Measurements from ENCODE around the gene TFAP2D.

TFAP2D gene

GRCh38 chr6:50713226-50713625, at the start of gene TFAP2D:
TSS of gene TFAP2D (plus strand) at chr6:50713526. CDS start at chr6:50714056, 530 bp downstream.
- DNase-seq (ENCODE audit: low read depth): no peak

GRCh38 chr6:50663806-50664205, 49.5 kb upstream of the TFAP2D start:
- DNase-seq (ENCODE audit: low read depth): no peak

GRCh38 chr6:50666089-50666488, 47.2 kb upstream of the TFAP2D start:
- no peak for DNase-seq (ENCODE audit: low read depth)

GRCh38 chr6:50681213-50681824, 32.0 kb upstream of the TFAP2D start:
- DNase-seq (ENCODE audit: low read depth): no peak

- no peak for DNase-seq (ENCODE audit: low read depth)
Measured at GRCh38 chr6:50689210-50689609, 24.1 kb upstream of the TFAP2D start.

GRCh38 chr6:50691814-50692495, 21.4 kb upstream of the TFAP2D start:
- DNase-seq (ENCODE audit: low read depth): no peak

- DNase-seq (ENCODE audit: low read depth): no peak
Measured at GRCh38 chr6:50698546-50698945, 14.8 kb upstream of the TFAP2D start.

GRCh38 chr6:50699051-50699775, 14.1 kb upstream of the TFAP2D start:
- no peak for DNase-seq (ENCODE audit: low read depth)

GRCh38 chr6:50706575-50706974, 6.8 kb upstream of the TFAP2D start:
- DNase-seq (ENCODE audit: low read depth): no peak

- no peak for DNase-seq (ENCODE audit: low read depth)
Measured at GRCh38 chr6:50707191-50707590, 6.1 kb upstream of the TFAP2D start.

- DNase-seq (ENCODE audit: low read depth): no peak
Measured at GRCh38 chr6:50707652-50708300, 5.5 kb upstream of the TFAP2D start.

- DNase-seq (ENCODE audit: low read depth): no peak
Measured at GRCh38 chr6:50708664-50709365, 4.5 kb upstream of the TFAP2D start.

GRCh38 chr6:50709366-50709734, 4.0 kb upstream of the TFAP2D start:
- DNase-seq (ENCODE audit: low read depth): no peak

- DNase-seq (ENCODE audit: low read depth): no peak
Measured at GRCh38 chr6:50711686-50712085, 1.6 kb upstream of the TFAP2D start.

- no peak for DNase-seq (ENCODE audit: low read depth)
Measured at GRCh38 chr6:50712291-50712690, 1.0 kb upstream of the TFAP2D start.

GRCh38 chr6:50713977-50714486, 706 bp downstream of the TFAP2D start:
- no peak for DNase-seq (ENCODE audit: low read depth)

GRCh38 chr6:50714487-50715379, 1.4 kb downstream of the TFAP2D start:
- no peak for DNase-seq (ENCODE audit: low read depth)

GRCh38 chr6:50716899-50717509, 3.7 kb downstream of the TFAP2D start:
- no peak for DNase-seq (ENCODE audit: low read depth)

GRCh38 chr6:50717734-50718457, 4.6 kb downstream of the TFAP2D start:
- no peak for DNase-seq (ENCODE audit: low read depth)

GRCh38 chr6:50718566-50718965, 5.2 kb downstream of the TFAP2D start:
- no peak for DNase-seq (ENCODE audit: low read depth)
